Activated T-cell treated with anti-CD3 and anti-CD28 coated beads, Interleukin-2, amount 50 U/mL, for 4 hours (primary cell): ENCODE data around the gene PHC2. TPM values are rescaled to one million over a fixed set of nuclear protein-coding genes. Genes with fewer than 3 reads are reported as not detected.

Source experiments
- ATAC-seq, 2 donors: fragments of 200-7000 bp; cut with Tn5 transposase; one replicate each; pipeline ENCODE4 v1.10.0; 2021
- DNase-seq: peaks from one replicate; pipeline ENCODE4 v3.0.0-alpha.2; 2020
- H3K27me3 Mint-ChIP-seq: one replicate; pipeline ENCODE4 v1.8.0; 2021; ENCODE audit warnings: low read depth, mixed read lengths
- H3K36me3 Mint-ChIP-seq: one replicate; pipeline ENCODE4 v1.8.0; 2022; ENCODE audit warnings: mixed read lengths; ENCODE audit not compliant: insufficient read depth
- H3K4me1 Mint-ChIP-seq: one replicate; pipeline ENCODE4 v1.8.0; 2021; ENCODE audit warnings: low read depth, mixed read lengths
- H3K4me3 Mint-ChIP-seq: one replicate; pipeline ENCODE4 v1.8.0; 2021; ENCODE audit warnings: mild to moderate bottlenecking, moderate library complexity, mixed read lengths
- H3K9me3 Mint-ChIP-seq: one replicate; pipeline ENCODE4 v1.8.0; 2021; ENCODE audit warnings: mixed read lengths
- total RNA-seq, 3 donors: library from RNA; stranded (reverse); gene quantifications; one replicate each; pipeline ENCODE4 v1.2.1, GENCODE V29; 2021

Gene PHC2
- total RNA-seq, 3 donors from 2014 or later: 22.8 to 31.7 (median 30.5) TPM

DNA sequence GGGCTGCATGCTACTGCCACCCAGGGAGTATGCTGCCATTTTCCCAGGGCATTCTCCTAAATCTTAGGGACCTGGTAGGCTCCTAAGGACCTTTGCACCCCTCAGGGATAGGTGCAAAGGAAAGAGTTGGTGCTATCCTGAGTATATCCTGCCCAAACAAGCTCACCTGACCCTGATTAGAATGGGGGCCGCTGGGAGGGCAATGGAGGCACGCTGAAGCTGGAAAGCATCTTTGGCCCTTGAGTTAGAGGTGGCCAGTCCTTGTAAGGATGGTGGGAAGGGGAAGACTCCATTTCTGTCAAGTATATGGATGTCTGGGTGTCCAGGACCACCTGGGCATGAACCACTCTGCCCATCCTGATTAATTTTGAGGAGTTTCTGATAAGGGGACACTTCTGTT is 61.1 kb downstream of the PHC2 start:
- no peak for ATAC-seq
- Mint-ChIP-seq H3K36me3 (no peaks in the 10 kb centered on the region), H3K27me3 (peaks cover 2% of the 10 kb centered on the region), H3K4me3 (no peak overlapping the region), H3K4me1 (no peaks in the 10 kb centered on the region), H3K9me3 (no peaks in the 10 kb centered on the region)
- no peak for DNase-seq

DNA sequence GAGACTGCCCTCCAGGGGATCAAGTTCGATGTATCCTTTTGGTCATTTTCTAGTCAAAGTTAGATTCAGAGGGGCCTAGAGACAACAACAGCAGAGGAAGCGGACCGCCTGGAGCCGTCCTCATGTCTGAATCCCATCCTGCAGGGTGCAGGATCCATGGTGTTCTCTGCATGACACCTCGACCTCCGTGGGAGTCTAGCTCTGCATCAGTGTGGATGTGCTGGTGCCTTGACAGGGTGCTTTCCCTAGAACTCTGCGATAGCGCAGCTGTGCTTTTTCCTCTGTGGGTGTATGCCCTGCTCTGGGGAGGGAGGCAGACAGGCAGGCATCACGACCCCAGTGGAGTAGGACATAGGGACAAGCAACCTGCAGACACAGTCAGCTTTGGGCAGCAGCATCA is 61.8 kb downstream of the PHC2 start:
- Mint-ChIP-seq H3K9me3 (no peaks in the 10 kb centered on the region), H3K4me1 (no peaks in the 10 kb centered on the region), H3K36me3 (no peaks in the 10 kb centered on the region), H3K4me3 (no peak overlapping the region), H3K27me3 (peaks cover 2% of the 10 kb centered on the region)
- no peak for ATAC-seq
- DNase-seq: no peak

DNA sequence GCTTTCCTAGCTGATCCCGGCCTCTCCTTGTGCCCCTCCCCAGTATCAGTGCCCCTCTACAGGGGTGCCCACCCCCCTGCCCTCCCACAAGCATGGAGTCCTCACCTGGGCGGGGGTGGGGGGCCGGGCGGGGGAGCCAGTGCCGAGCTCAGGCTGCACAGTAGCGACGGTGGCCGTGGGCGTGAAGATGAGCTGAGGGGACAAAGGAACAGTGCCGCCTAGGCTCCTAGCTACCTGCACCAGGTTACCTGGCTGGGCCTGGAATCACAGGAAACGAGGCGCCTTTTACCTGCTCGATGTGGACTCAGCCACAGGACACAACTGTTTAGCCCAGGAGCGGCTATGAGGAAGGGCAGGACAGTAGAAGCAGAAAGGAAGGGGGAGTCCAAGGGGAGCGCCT is 62.5 kb downstream of the PHC2 start:
- Mint-ChIP-seq H3K4me3 (no peak overlapping the region), H3K27me3 (peaks cover 2% of the 10 kb centered on the region), H3K9me3 (no peaks in the 10 kb centered on the region), H3K36me3 (no peaks in the 10 kb centered on the region), H3K4me1 (no peaks in the 10 kb centered on the region)
- DNase-seq (no peak), ATAC-seq (no peak)

DNA sequence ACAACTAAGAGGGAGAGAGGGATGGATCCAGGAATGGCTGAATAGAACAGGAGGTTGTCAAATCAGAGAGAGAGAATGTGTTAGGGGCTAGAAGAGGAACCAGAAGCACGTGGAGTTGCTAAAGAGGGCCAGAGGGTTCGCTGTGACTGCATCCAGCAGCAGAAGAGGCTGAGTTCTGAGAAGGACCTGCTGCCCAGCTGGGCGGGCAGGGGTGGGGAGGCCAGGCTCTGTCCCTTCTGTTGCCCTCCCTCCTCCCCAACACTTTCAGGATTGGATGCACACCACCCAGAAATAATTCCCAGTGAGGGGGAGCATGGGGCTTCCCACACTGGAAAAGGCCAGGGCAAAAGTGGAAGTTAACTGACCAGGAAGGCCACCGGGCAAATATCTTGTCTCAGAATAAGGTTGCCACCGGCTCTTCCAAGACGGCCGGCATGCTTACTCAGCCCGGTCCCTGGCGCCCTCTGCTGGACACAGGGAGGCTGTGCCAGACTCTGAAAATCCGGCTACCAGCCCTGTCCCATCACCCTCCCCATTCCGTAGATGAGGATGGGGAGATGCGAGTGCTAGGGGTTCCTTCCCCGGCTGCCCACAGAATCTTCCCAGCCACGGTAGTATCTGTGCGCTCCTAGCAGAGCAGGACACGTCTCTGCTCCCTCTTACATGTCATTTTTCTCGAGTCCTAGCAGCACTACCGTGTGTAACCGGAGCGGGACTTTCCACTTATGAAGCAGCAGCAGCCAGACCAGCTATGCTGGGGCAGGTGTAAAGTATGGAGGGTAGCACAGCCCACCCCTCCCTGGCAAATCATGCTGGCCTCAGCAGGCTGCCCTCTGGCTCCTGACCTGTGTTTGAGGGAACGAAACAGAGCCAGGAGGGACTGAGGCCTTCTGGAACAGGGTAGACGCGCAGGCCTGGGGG is 63.1 kb downstream of the PHC2 start:
- H3K9me3 Mint-ChIP-seq: no peaks in the 10 kb centered on the region
- no peaks in the 10 kb centered on the region for H3K4me1 Mint-ChIP-seq
- H3K27me3 Mint-ChIP-seq: peaks cover 2% of the 10 kb centered on the region
- no peak overlapping the region for H3K4me3 Mint-ChIP-seq
- ATAC-seq (peak; percentile 94 to 95), DNase-seq (peak; percentile 87)
- no peaks in the 10 kb centered on the region for H3K36me3 Mint-ChIP-seq

DNA sequence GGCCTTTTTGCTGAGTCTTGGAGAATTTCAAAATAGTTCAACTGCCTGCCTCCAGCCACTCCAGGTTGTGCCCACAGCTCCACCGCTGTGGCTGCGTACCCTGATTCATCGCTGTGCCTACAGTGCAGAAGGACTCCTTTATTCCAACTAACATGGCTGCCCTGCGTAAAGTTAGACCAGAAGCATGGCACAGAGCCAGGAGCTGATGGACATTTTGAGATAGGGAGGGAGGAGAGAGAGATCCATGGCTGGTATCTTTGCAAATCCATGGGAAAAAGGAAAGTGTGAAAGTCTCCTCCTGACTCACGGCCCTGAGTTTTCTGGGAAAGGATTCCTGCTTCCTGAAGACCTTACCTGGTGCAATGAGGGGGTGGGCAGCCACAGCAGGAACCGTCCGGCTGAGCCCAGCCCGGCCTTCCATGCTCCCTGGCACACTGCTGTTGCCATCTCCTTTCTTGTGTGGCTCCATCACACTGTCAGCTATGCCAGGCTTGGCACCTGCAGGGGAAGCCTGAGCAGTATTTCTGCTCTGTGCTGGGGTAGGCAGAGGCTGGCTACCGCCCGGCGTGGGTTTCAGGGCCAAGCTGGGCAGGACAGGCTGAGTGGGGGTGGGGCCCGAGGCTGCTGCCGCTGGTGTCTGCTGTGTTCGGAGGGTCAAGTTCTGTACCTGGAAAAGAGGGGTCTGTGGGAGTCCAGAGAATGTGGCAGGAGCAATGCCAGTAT is 64.0 kb downstream of the PHC2 start:
- no peak overlapping the region for H3K4me3 Mint-ChIP-seq
- peaks cover 2% of the 10 kb centered on the region for H3K27me3 Mint-ChIP-seq
- no peaks in the 10 kb centered on the region for H3K4me1 Mint-ChIP-seq

DNA sequence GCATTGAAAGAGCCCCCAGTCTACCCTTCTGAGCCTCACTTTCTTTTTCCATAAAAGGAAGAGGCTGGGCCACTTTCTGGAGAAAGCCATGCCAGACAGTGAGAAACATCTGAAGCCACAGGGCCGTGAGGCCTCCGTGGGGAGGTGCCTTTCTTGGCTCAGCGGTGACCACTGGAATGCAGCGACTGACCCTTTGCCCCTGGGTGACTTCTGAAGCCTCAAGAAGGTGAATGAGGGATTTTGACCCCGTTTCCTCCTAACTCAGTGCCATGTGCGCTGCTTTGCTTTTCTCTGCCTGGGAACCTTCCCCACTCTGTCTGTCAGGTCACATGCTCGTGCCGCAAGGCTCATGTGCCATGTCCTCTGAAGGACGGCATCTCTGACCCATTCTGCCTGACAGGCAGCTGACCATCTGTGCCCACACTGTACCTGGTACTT is 65.3 kb downstream of the PHC2 start:
- DNase-seq: no peak
- peaks cover 2% of the 10 kb centered on the region for H3K27me3 Mint-ChIP-seq
- no peak for ATAC-seq
- no peaks in the 10 kb centered on the region for H3K9me3 Mint-ChIP-seq
- no peak overlapping the region for H3K4me3 Mint-ChIP-seq
- no peaks in the 10 kb centered on the region for H3K36me3 Mint-ChIP-seq
- H3K4me1 Mint-ChIP-seq: peaks cover 3% of the 10 kb centered on the region

More for the DNA sequence above, 64.0 kb downstream of the PHC2 start:
- Mint-ChIP-seq H3K36me3 (no peaks in the 10 kb centered on the region), H3K9me3 (no peaks in the 10 kb centered on the region)
- ATAC-seq (no peak), DNase-seq (no peak)

DNA sequence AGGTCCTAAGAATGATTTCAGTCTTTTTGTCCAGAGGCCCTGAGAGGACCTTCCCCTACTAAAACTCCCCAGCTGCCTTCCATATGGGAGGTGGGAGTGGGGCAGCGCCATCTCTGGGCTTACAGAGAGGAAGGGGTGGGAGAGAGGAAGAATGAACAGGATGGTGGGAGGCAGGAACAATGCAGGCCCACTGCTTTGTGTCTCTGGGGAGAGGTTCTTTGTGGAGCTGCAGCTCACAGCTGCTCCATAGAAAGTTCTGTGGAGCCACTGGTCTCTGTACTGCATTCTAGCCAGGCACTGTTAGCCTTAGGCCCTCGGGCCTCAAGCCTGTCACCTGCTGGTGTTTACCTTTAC is 66.4 kb downstream of the PHC2 start:
- H3K4me1 Mint-ChIP-seq: peaks cover 3% of the 10 kb centered on the region
- no peak for DNase-seq
- H3K27me3 Mint-ChIP-seq: peaks cover 2% of the 10 kb centered on the region
- no peak overlapping the region for H3K4me3 Mint-ChIP-seq
- no peaks in the 10 kb centered on the region for H3K9me3 Mint-ChIP-seq
- no peak for ATAC-seq
- no peaks in the 10 kb centered on the region for H3K36me3 Mint-ChIP-seq

DNA sequence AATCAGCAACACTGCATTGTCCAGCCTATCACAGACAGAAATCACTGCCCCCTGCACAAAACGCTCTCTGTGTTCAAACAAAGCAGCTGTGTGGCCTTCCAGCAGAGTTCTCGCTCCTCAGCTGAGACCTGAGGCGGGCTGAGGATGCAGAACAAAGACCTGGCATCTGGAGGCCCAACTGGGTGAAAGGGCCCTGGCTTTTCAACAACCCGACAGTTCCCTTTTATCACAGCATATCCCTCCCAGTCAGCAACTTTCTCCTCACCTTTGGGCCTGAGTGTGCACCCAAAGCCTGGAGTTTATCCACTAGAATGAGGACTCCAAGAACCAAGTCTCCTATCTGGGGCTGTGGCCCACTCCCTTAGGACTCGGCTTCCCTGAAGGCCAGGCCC is 67.4 kb downstream of the PHC2 start:
- no peaks in the 10 kb centered on the region for H3K9me3 Mint-ChIP-seq
- no peak overlapping the region for H3K4me3 Mint-ChIP-seq
- DNase-seq (no peak), ATAC-seq (no peak)
- H3K36me3 Mint-ChIP-seq: no peaks in the 10 kb centered on the region
- H3K4me1 Mint-ChIP-seq: peaks cover 3% of the 10 kb centered on the region
- H3K27me3 Mint-ChIP-seq: peaks cover 2% of the 10 kb centered on the region

DNA sequence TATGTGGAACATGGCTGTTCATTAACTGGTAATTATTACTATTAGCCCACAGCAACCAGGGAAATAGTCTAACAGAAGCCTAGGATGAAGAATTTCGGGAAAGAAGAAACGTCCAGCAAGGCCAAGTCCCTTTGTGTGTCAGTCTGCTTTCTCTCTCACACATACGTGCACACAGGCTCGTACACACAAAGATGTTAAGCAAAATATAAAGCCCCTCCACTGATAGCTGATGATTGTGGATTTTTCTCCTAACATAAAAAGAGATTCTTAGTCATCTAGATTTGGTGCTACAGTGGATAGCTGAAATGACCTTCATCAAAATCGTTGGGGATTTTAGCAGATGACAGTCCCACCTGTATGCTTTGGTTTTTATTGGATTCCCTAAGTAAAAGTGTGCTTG is 67.9 kb downstream of the PHC2 start:
- Mint-ChIP-seq H3K4me1 (peaks cover 3% of the 10 kb centered on the region), H3K4me3 (no peak overlapping the region), H3K27me3 (peaks cover 2% of the 10 kb centered on the region), H3K36me3 (no peaks in the 10 kb centered on the region), H3K9me3 (no peaks in the 10 kb centered on the region)
- no peak for ATAC-seq
- no peak for DNase-seq

DNA sequence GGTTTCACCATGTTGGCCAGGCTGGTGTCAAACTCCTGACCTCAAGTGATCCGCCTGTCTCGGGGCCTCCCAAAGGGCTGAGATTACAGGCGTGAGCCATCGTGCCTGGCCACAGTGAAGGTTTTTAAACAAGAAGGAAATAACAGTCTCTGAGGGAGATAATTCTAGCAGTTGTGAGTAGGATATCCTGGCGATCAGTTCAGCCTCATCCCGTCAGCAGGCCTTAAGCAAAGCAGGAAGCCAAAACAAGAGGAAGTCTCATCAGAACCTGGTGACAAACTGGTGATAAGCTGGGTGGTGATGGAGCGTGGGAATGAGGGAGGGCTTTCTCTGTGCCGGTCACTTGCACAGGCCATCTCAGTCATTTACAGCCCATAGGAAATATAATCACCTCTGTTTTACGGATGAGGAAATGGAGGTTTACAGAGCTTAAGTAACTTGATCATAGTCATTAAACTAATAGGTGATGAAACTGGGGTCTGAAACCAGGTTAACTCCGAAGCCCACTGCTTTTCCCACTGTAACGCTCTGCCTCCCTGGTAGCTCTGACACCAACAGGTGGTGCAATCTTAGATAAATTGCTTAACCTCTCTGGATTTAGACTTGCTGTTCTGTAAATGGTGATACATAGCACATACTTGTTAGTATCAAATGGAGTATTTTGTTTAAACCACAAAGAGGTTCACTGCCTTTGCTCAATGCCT is 69.2 kb downstream of the PHC2 start:
- peaks cover 3% of the 10 kb centered on the region for H3K4me1 Mint-ChIP-seq
- peaks cover 1% of the 10 kb centered on the region for H3K27me3 Mint-ChIP-seq
- H3K4me3 Mint-ChIP-seq: no peak overlapping the region
- no peaks in the 10 kb centered on the region for H3K36me3 Mint-ChIP-seq
- ATAC-seq (no peak), DNase-seq (no peak)
- H3K9me3 Mint-ChIP-seq: no peaks in the 10 kb centered on the region

DNA sequence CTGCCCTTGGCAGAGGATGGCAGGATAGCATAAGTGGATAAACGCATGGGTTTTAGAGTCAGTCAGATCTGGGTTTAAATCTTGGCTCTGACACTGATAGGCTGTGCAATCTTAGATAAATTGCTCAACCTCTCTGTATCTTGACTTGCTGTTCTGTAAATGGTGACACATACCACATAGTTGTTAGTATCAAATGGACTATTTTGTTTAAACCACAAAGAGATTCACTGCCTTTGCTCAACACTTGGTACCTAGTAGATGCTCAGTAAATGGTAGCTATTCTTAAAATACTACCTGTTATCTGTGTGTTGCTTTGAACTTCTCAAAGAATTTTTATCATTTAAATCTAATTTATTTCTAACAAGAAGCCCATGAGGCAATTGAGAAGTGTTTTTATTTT is 70.5 kb downstream of the PHC2 start:
- ATAC-seq: no peak
- DNase-seq: no peak
- Mint-ChIP-seq H3K36me3 (no peaks in the 10 kb centered on the region), H3K4me1 (peaks cover 3% of the 10 kb centered on the region), H3K27me3 (peaks cover 2% of the 10 kb centered on the region), H3K4me3 (no peak overlapping the region), H3K9me3 (no peaks in the 10 kb centered on the region)

DNA sequence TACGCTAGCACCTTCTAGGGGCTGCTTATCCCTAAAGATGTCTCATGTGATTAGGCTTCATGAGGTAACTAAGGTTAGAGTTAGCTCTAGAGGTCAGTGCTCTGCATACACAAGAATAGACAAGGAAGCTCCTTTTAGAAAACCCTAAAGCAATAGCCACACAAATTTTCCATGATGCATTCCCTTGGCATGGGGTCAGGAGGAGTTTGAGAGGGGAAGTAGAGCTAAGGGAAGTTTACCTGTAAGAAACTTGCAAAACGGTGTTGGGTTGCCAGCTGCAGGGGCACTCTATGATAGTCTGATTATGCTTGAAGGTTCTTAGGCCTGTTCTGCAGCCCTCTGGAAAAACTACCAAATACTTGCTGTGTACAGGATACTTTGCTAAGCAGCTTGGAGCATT is 71.0 kb downstream of the PHC2 start:
- Mint-ChIP-seq H3K27me3 (peaks cover 2% of the 10 kb centered on the region), H3K4me1 (peaks cover 3% of the 10 kb centered on the region), H3K9me3 (no peaks in the 10 kb centered on the region), H3K36me3 (no peaks in the 10 kb centered on the region), H3K4me3 (no peak overlapping the region)
- ATAC-seq: no peak
- DNase-seq: no peak

DNA sequence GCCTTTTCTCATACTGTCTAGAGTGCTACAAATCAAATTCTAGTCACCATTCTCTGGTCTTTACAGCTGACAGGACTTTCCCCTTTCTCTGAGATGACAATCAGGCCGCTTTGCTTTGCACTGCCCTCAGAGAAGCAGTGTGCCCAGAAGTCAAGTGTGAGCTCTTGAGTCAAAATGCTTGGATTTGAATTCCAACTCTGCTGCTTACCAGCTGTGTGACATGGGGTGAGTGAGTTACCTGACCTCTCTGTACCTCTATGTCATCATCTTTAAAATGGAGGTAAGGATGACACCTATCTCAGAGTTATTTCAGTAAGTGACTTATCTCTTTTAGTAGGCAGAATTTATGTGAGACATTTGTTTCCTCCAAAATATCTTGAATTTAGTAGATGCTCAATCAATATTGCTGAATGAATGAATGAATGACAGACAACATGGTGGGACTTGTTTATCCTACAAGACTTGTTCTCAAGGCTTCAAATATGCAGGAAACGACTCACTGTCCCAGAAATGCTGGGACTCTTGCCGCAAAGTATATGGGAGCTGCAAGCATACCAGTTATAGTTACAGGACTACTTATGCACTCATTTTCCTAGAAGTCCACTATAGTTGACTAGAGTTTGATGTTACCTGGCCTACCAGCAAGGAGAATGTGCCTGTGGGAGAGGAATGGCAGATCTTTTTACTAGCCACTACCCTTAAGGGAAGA is 71.9 kb downstream of the PHC2 start:
- H3K36me3 Mint-ChIP-seq: no peaks in the 10 kb centered on the region
- H3K4me1 Mint-ChIP-seq: peaks cover 3% of the 10 kb centered on the region
- H3K9me3 Mint-ChIP-seq: no peaks in the 10 kb centered on the region
- H3K4me3 Mint-ChIP-seq: no peak overlapping the region
- H3K27me3 Mint-ChIP-seq: peaks cover 2% of the 10 kb centered on the region
- ATAC-seq (no peak), DNase-seq (no peak)
